HepG2 (cell line): Measurements from ENCODE around the gene BATF3. TPM values are rescaled to one million over a fixed set of nuclear protein-coding genes. Genes with fewer than 3 reads are reported as not detected.

ENCODE experiments used
- ATAC-seq: fragments of 200-7000 bp; cut with Tn5 transposase; 3 replicates; pipeline ENCODE4 v1.9.1; 2020; ENCODE audit warnings: mild to moderate bottlenecking, moderate library complexity
- BruUV-seq: library from RNA; stranded (reverse); fragments of 400-500 nt; replicated peaks from 2 replicates; lab custom pipeline; 2021; lab: Mats Ljungman, UMichigan
- CTCF ChIA-PET: fragments of 300-600 bp; formaldehyde crosslinking; extraction: SDS; loops from one replicate; lab custom pipeline; 2021; ENCODE audit warnings: low total read pairs, inconsistent platforms, low intra/inter-chr PET ratio; lab: Yijun Ruan, JAX
- POLR2A ChIA-PET: fragments of 350-600 bp; sonication (Branson Sonifier 250); formaldehyde crosslinking; loops from one replicate; lab custom pipeline; 2020; ENCODE audit warnings: antibody characterized with exemption, inconsistent platforms; lab: Yijun Ruan, JAX
- DNase-seq: peaks from one replicate; pipeline ENCODE4 v3.0.0-alpha.2; 2015; ENCODE audit warnings: low spot score
- FAIRE-seq: peaks from 3 replicates; lab custom pipeline; 2011; peaks lifted over from hg19 to GRCh38; lab: Jason Lieb, UNC
- H2AFZ ChIP-seq: one replicate; pipeline ENCODE4 v1.6.1; 2011; ENCODE audit warnings: low read length, inconsistent platforms
- H3K27ac ChIP-seq: fragments of 300-600 bp; 3 replicates; pipeline ENCODE4 v1.8.0; 2011; ENCODE audit warnings: mixed run types, mild to moderate bottlenecking, mixed read lengths, low read length, inconsistent platforms; ENCODE audit not compliant: insufficient read depth; ENCODE audit errors: extremely low read length
- H3K27me3 ChIP-seq, 2 experiments: fragments of 200-600 bp in 1 of 2; 2 replicates in 1 of 2; 3 replicates in 1 of 2; pipeline versions ENCODE4 v1.6.0 to v1.8.0; 2011; ENCODE audit warnings: low read length in 2 of 2, mild to moderate bottlenecking in 2 of 2, moderate library complexity in 2 of 2, inconsistent platforms in 1 of 2; ENCODE audit not compliant: insufficient read depth in 2 of 2, control insufficient read depth in 1 of 2
- H3K36me3 ChIP-seq, 2 experiments: fragments of 200-600 bp in 1 of 2; replicated peaks in 1 of 2; 2 replicates in 1 of 2; 3 replicates in 1 of 2; pipeline versions ENCODE4 v1.5.1 to v1.8.0; 2011; ENCODE audit warnings: low read length in 2 of 2, inconsistent platforms in 1 of 2; ENCODE audit not compliant: insufficient read depth in 2 of 2, control insufficient read depth in 1 of 2
- H3K4me1 ChIP-seq: 2 replicates; pipeline ENCODE4 v1.5.1; 2012; ENCODE audit warnings: low read length, inconsistent platforms; ENCODE audit not compliant: insufficient read depth
- H3K4me2 ChIP-seq: 2 replicates; pipeline ENCODE4 v1.6.0; 2011; ENCODE audit warnings: low read depth, low read length, inconsistent platforms
- H3K4me3 ChIP-seq, 3 experiments: fragments of 200-600 bp in 1 of 3; sonication (generic), shearing (Covaris generic) in 1 of 3; replicated peaks in 1 of 3; 2 replicates each; pipeline ENCODE4 v1.5.1; 2011 to 2016; ENCODE audit warnings: low read length in 3 of 3, inconsistent platforms in 2 of 3, low read depth in 2 of 3, mild to moderate bottlenecking in 2 of 3, control low read depth in 1 of 3, mixed read lengths in 1 of 3; ENCODE audit not compliant: insufficient read depth in 1 of 3
- H3K79me2 ChIP-seq: one replicate; pipeline ENCODE4 v1.6.1; 2011; ENCODE audit warnings: low read length, inconsistent platforms; ENCODE audit not compliant: insufficient read depth
- H3K9ac ChIP-seq: 2 replicates; pipeline ENCODE4 v1.6.0; 2011; ENCODE audit warnings: mild to moderate bottlenecking, low read depth, low read length, inconsistent platforms; ENCODE audit not compliant: insufficient read depth
- H3K9me3 ChIP-seq: 2 replicates; pipeline ENCODE4 v1.5.1; 2012; ENCODE audit warnings: mild to moderate bottlenecking, low read length
- H4K20me1 ChIP-seq: 2 replicates; pipeline ENCODE4 v1.6.0; 2011; ENCODE audit warnings: inconsistent platforms, mild to moderate bottlenecking, low read length, moderate library complexity; ENCODE audit not compliant: insufficient read depth
- GMEB1 ChIP-seq: sonication (generic); formaldehyde crosslinking; IDR thresholded peaks from 2 replicates; pipeline ENCODE4 v1.5.1; 2020; ENCODE audit warnings: missing genetic modification reagents, mild to moderate bottlenecking, borderline replicate concordance
- HNRNPH1 ChIP-seq: fragments of 200-400 bp; formaldehyde crosslinking; optimal IDR thresholded peaks from 2 replicates; pipeline ENCODE3; 2017; ENCODE audit warnings: mild to moderate bottlenecking, low read depth, low read length
- MED13 ChIP-seq: sonication (generic); formaldehyde crosslinking; IDR thresholded peaks from 2 replicates; pipeline ENCODE4 v1.5.0; 2020; ENCODE audit warnings: missing genetic modification reagents
- NPAS2 ChIP-seq: sonication (generic); formaldehyde crosslinking; IDR thresholded peaks from 2 replicates; pipeline ENCODE4 v1.8.0; 2022; ENCODE audit warnings: mild to moderate bottlenecking, missing genetic modification reagents, borderline replicate concordance
- SALL1 ChIP-seq: sonication (generic); formaldehyde crosslinking; IDR thresholded peaks from 2 replicates; pipeline ENCODE4 v1.8.0; 2022; ENCODE audit warnings: mild to moderate bottlenecking, missing genetic modification reagents
- SRSF9 ChIP-seq: fragments of 200-400 bp; formaldehyde crosslinking; IDR thresholded peaks from 2 replicates; pipeline ENCODE4 v1.6.1; 2018; ENCODE audit warnings: borderline replicate concordance, mild to moderate bottlenecking, low read depth, low read length; ENCODE audit not compliant: insufficient read depth, poor library complexity, severe bottlenecking
- ZKSCAN8 ChIP-seq: IDR thresholded peaks from 2 replicates; pipeline ENCODE4 v1.6.1; 2016; ENCODE audit warnings: borderline replicate concordance, missing genetic modification reagents, missing compliant biosample characterization
- ZNF30 ChIP-seq: sonication (generic); formaldehyde crosslinking; IDR thresholded peaks from 2 replicates; pipeline ENCODE4 v1.5.0; 2020; ENCODE audit warnings: mild to moderate bottlenecking, missing genetic modification reagents
- ZNF552 ChIP-seq: sonication (generic); formaldehyde crosslinking; IDR thresholded peaks from 2 replicates; pipeline ENCODE4 v1.9.0; 2022; ENCODE audit warnings: missing genetic modification reagents, mild to moderate bottlenecking, borderline replicate concordance
- WGBS: methylation state at CpG from one replicate; pipeline ENCODE4 v1.1.6; 2017; ENCODE audit warnings: low lambda C conversion rate; 5-methylcytosine and 5-hydroxymethylcytosine counted together
- in situ Hi-C: cut with HindIII; loops from 2 replicates; pipeline ENCODE4 v1.10.0; 2017; ENCODE audit warnings: low pct_unique_long_range_greater_than_20kb; ENCODE audit not compliant: extremely low pct_ligation_motif_present
- intact Hi-C: fragments of 100-400 bp; cut with micrococcal nuclease; formaldehyde crosslinking; loops from one replicate; pipeline ENCODE4 v1.10.0; 2022; ENCODE audit not compliant: unreplicated experiment
- polyA plus RNA-seq, 8 experiments: library from polyadenylated mRNA; depleted of rRNA in 3 of 8; stranded (reverse) in 7 of 8; unstranded in 1 of 8; fragments of >200 nt; fragmentation: Illumina TruSeq in 4 of 8; extraction: Trizol in 4 of 8; gene quantifications; 2 replicates each; pipeline versions ENCODE4 v1.2.1 to v1.2.3, GENCODE V29; 2011 to 2016; ENCODE audit warnings: low read depth in 4 of 8, missing spikeins in 1 of 8, mixed read lengths in 1 of 8; ENCODE audit not compliant: insufficient read depth in 1 of 8
- total RNA-seq, 5 experiments: library from RNA; depleted of rRNA; stranded (reverse); fragments of >200 nt; fragmentation: Illumina TruSeq; extraction: Trizol; gene quantifications; 2 replicates each; pipeline ENCODE4 v1.2.3, GENCODE V29; 2016; ENCODE audit warnings: low read depth in 1 of 5
- TF ChIP-seq, protein P1 (sequence below): sonication (generic); formaldehyde crosslinking; IDR thresholded peaks from 2 replicates; pipeline ENCODE4 v1.8.1; 2022; ENCODE audit warnings: mild to moderate bottlenecking, missing genetic modification reagents

BATF3 gene
- total and polyA plus RNA-seq, 2 of the 13 experiments (the other 11 are each of a cell fraction or from before 2014, with no cell fraction given): 0.13 TPM; not detected in 1

GRCh38 chr1:212686591-212686990, 13.0 kb downstream of the BATF3 start:
- H3K9me3 ChIP-seq: no peaks in the 10 kb centered on the region
- no peak overlapping the region for H3K27ac ChIP-seq
- no peak for FAIRE-seq
- H3K27me3 ChIP-seq: peaks cover 0 to 76% of the 10 kb centered on the region in 2 experiments; a peak in 4 of 5 replicates
- WGBS: 35% methylated on average over 4 of the region's 11 CpGs
- H3K9ac ChIP-seq: no peak overlapping the region
- no peak for DNase-seq
- TF ChIP-seq ZNF552 (CRISPR knock-in tag) (no peak), SALL1 (no peak), HNRNPH1 (no peak), ZNF30 (CRISPR knock-in tag) (no peak), NPAS2 (CRISPR knock-in tag) (no peak), SRSF9 (no peak), ZKSCAN8 (CRISPR knock-in tag) (no peak), MED13 (CRISPR knock-in tag) (no peak), GMEB1 (CRISPR knock-in tag) (no peak)
- TF ChIP-seq, protein P1, sequence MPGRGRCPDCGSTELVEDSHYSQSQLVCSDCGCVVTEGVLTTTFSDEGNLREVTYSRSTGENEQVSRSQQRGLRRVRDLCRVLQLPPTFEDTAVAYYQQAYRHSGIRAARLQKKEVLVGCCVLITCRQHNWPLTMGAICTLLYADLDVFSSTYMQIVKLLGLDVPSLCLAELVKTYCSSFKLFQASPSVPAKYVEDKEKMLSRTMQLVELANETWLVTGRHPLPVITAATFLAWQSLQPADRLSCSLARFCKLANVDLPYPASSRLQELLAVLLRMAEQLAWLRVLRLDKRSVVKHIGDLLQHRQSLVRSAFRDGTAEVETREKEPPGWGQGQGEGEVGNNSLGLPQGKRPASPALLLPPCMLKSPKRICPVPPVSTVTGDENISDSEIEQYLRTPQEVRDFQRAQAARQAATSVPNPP (CRISPR knock-in tag): no peak
- POLR2A ChIA-PET: no interaction called here
- ATAC-seq: no peak
- no peaks in the 10 kb centered on the region for H4K20me1 ChIP-seq
- intact Hi-C loops: no loop called here
- no peaks in the 10 kb centered on the region for H3K79me2 ChIP-seq
- H3K4me3 ChIP-seq: no peak overlapping the region
- CTCF ChIA-PET: no interaction called here
- no TSS peak for BruUV-seq
- no peak overlapping the region for H3K4me2 ChIP-seq
- in situ Hi-C loops: no loop called here
- H3K4me1 ChIP-seq: peaks cover 5% of the 10 kb centered on the region
- H2AFZ ChIP-seq: no peak overlapping the region
- H3K36me3 ChIP-seq: no peaks in the 10 kb centered on the region
